WTC11 (cell line): ENCODE results near the gene FNDC3A. TPM values are rescaled to one million over a fixed set of nuclear protein-coding genes. Genes with fewer than 3 reads are reported as not detected.
A peak's percentile ranks its signal among the peaks of the same experiment; 100 is the strongest.

Source experiments
- ATAC-seq: fragments of 200-7000 bp; cut with Tn5 transposase; 2 replicates; pipeline ENCODE4 v1.10.0; 2021; ENCODE audit warnings: mild to moderate bottlenecking, moderate library complexity
- CTCF ChIA-PET: fragments of 300-600 bp; sonication (Branson Sonifier 250); formaldehyde crosslinking; loops from one replicate; lab custom pipeline; 2021; ENCODE audit warnings: antibody characterized with exemption; lab: Charles Lee
- POLR2A ChIA-PET: fragments of 350-600 bp; sonication (Branson Sonifier 250); formaldehyde crosslinking; loops from one replicate; lab custom pipeline; 2021; ENCODE audit warnings: antibody characterized with exemption; lab: Charles Lee
- DNase-seq: peaks from one replicate; pipeline ENCODE4 v3.0.0; 2021; ENCODE audit warnings: low spot score
- H3K27ac Mint-ChIP-seq: 2 replicates; pipeline ENCODE4 v1.8.0; 2021; ENCODE audit warnings: mixed read lengths
- H3K27me3 Mint-ChIP-seq: 2 replicates; pipeline ENCODE4 v1.8.0; 2021; ENCODE audit warnings: low read depth, mild to moderate bottlenecking, moderate library complexity, mixed read lengths
- H3K36me3 Mint-ChIP-seq: 2 replicates; pipeline ENCODE4 v1.8.0; 2021; ENCODE audit warnings: mixed read lengths
- H3K4me1 Mint-ChIP-seq: 2 replicates; pipeline ENCODE4 v1.8.0; 2022; ENCODE audit warnings: mixed read lengths
- H3K4me3 Mint-ChIP-seq: 2 replicates; pipeline ENCODE4 v1.8.0; 2021; ENCODE audit warnings: mild to moderate bottlenecking, moderate library complexity, mixed read lengths
- H3K9me3 Mint-ChIP-seq: 2 replicates; pipeline ENCODE4 v1.8.0; 2021; ENCODE audit warnings: mixed read lengths
- CBFB ChIP-seq: sonication (generic); formaldehyde crosslinking; IDR thresholded peaks from 2 replicates; pipeline ENCODE4 v1.8.1; 2022; ENCODE audit warnings: mild to moderate bottlenecking, low read depth, missing genetic modification reagents
- ETV6 ChIP-seq: sonication (generic); formaldehyde crosslinking; IDR thresholded peaks from 2 replicates; pipeline ENCODE4 v1.8.1; 2022; ENCODE audit warnings: mild to moderate bottlenecking, missing genetic modification reagents
- FOXP1 ChIP-seq: sonication (generic); formaldehyde crosslinking; IDR thresholded peaks from 2 replicates; pipeline ENCODE4 v1.8.0; 2022; ENCODE audit warnings: missing genetic modification reagents, mild to moderate bottlenecking, moderate library complexity, borderline replicate concordance
- IRF2 ChIP-seq: sonication (generic); formaldehyde crosslinking; IDR thresholded peaks from 2 replicates; pipeline ENCODE4 v1.8.0; 2022; ENCODE audit warnings: low read depth, missing genetic modification reagents, borderline replicate concordance
- JUN ChIP-seq: sonication (generic); formaldehyde crosslinking; IDR thresholded peaks from 2 replicates; pipeline ENCODE4 v1.8.0; 2023; ENCODE audit warnings: mild to moderate bottlenecking, missing genetic modification reagents
- MYBL2 ChIP-seq: sonication (generic); formaldehyde crosslinking; IDR thresholded peaks from 2 replicates; pipeline ENCODE4 v1.8.1; 2023; ENCODE audit warnings: mild to moderate bottlenecking, moderate library complexity, missing genetic modification reagents
- NFYB ChIP-seq: sonication (generic); formaldehyde crosslinking; conservative IDR thresholded peaks from 2 replicates; pipeline ENCODE4 v1.8.0; 2022; ENCODE audit warnings: low read depth, missing genetic modification reagents
- NR1H2 ChIP-seq: sonication (generic); formaldehyde crosslinking; IDR thresholded peaks from 2 replicates; pipeline ENCODE4 v1.9.0; 2021; ENCODE audit warnings: mild to moderate bottlenecking, moderate library complexity, missing genetic modification reagents
- OVOL2 ChIP-seq: fragments of 250-450 bp; sonication (Bioruptor Pico); IDR thresholded peaks from 2 replicates; pipeline ENCODE4 v1.9.0; 2021; ENCODE audit warnings: mild to moderate bottlenecking, borderline replicate concordance
- RORB ChIP-seq: fragments of 250-450 bp; sonication (Bioruptor Pico); IDR thresholded peaks from 2 replicates; pipeline ENCODE4 v1.9.0; 2021; ENCODE audit warnings: mild to moderate bottlenecking
- SP1 ChIP-seq: sonication (generic); formaldehyde crosslinking; conservative IDR thresholded peaks from 2 replicates; pipeline ENCODE4 v1.8.1; 2022; ENCODE audit warnings: missing genetic modification reagents
- TEAD4 ChIP-seq: sonication (generic); formaldehyde crosslinking; IDR thresholded peaks from 2 replicates; pipeline ENCODE4 v1.8.0; 2022; ENCODE audit warnings: mild to moderate bottlenecking, missing genetic modification reagents
- ZNF138 ChIP-seq: sonication (generic); formaldehyde crosslinking; conservative IDR thresholded peaks from 2 replicates; pipeline ENCODE4 v1.8.1; 2022; ENCODE audit warnings: mild to moderate bottlenecking, moderate library complexity, missing genetic modification reagents
- ZNF219 ChIP-seq: sonication (generic); formaldehyde crosslinking; IDR thresholded peaks from 2 replicates; pipeline ENCODE4 v1.8.0; 2023; ENCODE audit warnings: missing genetic modification reagents, mild to moderate bottlenecking, borderline replicate concordance
- total RNA-seq: library from RNA; stranded (reverse); gene quantifications from 3 replicates; pipeline ENCODE4 v1.2.3, GENCODE V29; 2021
- TF ChIP-seq, protein P1 (sequence below): sonication (generic); formaldehyde crosslinking; IDR thresholded peaks from 2 replicates; pipeline ENCODE4 v1.8.1; 2023; ENCODE audit warnings: mild to moderate bottlenecking, missing genetic modification reagents, moderate library complexity
- TF ChIP-seq, protein P2 (sequence below): sonication (generic); formaldehyde crosslinking; IDR thresholded peaks from 2 replicates; pipeline ENCODE4 v1.8.0; 2022; ENCODE audit warnings: mild to moderate bottlenecking, missing genetic modification reagents
- TF ChIP-seq, protein P3 (sequence below): fragments of 250-450 bp; sonication (Bioruptor Pico); IDR thresholded peaks from 2 replicates; pipeline ENCODE4 v1.9.0; 2021; ENCODE audit warnings: mild to moderate bottlenecking
- TF ChIP-seq, protein P4 (sequence below): sonication (generic); formaldehyde crosslinking; IDR thresholded peaks from 2 replicates; pipeline ENCODE4 v1.8.0; 2022; ENCODE audit warnings: mild to moderate bottlenecking, missing genetic modification reagents
- TF ChIP-seq, protein P5 (sequence below): sonication (generic); formaldehyde crosslinking; conservative IDR thresholded peaks from 2 replicates; pipeline ENCODE4 v1.8.1; 2022; ENCODE audit warnings: mild to moderate bottlenecking, missing genetic modification reagents
- TF ChIP-seq, protein P6 (sequence below): sonication (generic); formaldehyde crosslinking; IDR thresholded peaks from 2 replicates; pipeline ENCODE4 v1.8.1; 2023; ENCODE audit warnings: mild to moderate bottlenecking, missing genetic modification reagents
- TF ChIP-seq, protein P7 (sequence below): fragments of 250-450 bp; sonication (Bioruptor Pico); conservative IDR thresholded peaks from 2 replicates; pipeline ENCODE4 v1.9.0; 2021; ENCODE audit warnings: mild to moderate bottlenecking

FNDC3A gene
- total RNA-seq, 1 experiment from 2014 or later = 24.8 TPM

DNA sequence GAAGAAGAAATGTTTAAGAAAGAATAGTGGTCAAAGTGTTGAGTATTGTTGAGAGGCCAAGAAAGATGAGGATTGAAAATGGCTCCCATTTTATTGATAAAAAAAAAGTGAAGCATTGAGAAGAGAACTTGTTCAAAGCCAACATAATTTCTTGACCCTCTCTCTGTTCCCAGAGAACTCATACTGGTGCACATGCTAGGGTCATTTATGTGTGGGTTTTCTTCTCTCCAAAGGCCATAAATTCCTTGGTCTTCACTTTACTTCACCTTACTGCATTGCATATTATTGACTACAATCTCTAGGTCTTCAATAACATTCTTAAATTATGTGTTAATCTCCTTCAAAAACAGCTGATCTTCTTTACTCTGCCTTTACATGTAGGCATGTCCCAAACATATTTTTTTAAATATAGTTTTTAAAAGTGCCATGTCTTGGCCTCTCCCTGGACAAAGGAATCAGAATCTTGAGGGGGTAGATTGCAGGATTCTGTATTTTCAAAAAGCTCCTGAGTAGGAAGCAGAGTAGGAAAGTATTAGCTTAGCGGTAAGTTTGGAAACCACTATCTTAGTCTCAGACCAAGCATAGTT lies 1.8 kb upstream of the FNDC3A start (continued):
- TF ChIP-seq, protein P1, sequence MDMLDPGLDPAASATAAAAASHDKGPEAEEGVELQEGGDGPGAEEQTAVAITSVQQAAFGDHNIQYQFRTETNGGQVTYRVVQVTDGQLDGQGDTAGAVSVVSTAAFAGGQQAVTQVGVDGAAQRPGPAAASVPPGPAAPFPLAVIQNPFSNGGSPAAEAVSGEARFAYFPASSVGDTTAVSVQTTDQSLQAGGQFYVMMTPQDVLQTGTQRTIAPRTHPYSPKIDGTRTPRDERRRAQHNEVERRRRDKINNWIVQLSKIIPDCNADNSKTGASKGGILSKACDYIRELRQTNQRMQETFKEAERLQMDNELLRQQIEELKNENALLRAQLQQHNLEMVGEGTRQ (CRISPR knock-in tag) = no peak
- TF ChIP-seq, protein P2, sequence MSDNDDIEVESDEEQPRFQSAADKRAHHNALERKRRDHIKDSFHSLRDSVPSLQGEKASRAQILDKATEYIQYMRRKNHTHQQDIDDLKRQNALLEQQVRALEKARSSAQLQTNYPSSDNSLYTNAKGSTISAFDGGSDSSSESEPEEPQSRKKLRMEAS = no peak
- no peak for TF ChIP-seq JUN
- TF ChIP-seq RORB = no peak

DNA sequence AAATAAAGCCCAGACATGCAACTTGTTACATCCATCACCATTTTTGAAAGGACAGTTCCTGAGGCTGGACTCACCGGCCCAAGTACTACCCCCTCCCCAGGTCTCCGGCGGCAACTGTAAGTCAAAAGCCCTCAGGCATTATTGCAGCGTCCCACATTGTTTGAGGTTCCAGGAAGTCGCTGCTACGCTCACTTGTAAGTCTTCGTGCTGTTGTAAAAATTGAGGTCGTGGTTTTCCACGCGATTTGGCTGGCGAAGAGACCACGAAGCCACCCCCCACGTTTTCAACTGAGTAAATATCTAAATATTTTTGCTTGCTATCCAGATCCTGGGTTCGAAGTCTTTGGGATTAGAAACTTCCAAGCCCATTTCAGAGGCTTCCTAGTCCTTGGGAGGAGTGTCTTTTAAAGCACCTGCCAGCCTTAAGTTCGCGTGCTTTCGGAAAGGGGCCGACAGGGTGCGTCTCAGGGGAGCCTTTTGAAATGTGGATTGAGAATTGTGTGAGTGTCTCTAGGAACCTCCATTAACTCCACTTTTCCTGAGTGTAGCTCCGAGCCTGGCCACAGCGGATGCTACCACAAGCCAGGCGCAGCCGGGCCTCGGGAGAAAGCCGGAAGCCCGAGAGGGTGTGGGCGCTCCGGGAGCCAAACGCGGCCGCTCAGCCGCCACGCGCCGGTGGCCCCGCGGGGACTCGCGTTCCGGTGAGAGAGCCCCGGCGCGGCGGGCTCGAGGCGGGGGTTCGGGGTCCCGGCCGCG lies 434 bp upstream of the FNDC3A start:
- POLR2A ChIA-PET = no interaction called here

DNA sequence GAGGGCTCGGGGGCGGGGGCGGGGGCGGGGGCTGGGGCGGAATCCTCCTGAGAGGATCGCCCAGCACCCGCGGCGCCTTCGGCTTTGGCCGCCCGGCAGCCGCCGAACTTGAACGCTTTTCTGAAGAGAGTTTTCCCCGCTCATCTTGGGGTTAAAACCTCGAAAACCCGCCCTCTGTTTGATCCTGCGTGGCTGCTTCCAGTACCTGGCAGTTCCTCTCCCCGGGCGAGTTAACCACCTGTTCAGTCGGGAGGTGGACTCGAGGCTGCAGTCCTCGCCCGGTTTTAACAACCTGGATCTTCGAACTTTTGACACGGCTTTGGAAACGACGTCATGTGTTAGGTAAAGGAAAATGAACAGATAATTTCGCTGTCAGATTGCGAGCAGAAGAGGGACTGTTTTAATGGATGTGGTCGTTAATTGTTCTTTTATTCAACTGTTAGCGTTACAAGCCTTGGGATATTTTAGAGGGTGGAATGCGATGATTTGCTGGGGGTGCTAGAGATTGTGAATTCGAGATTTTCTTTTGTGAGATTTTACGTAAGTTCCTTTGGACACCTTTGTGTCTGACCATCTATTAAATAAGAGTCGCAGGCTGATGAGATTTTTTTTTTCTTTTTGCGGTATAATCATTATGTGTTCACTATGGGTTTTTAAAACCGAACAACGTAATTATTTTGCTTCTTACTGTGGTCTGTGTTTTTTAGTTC lies 1.0 kb downstream of the FNDC3A start:
- H3K4me1 Mint-ChIP-seq = peaks cover 47% of the 10 kb centered on the region
- peak overlapping the region; percentile 87 for H3K4me3 Mint-ChIP-seq
- peaks cover 13% of the 10 kb centered on the region for H3K9me3 Mint-ChIP-seq
- H3K27me3 Mint-ChIP-seq = peaks cover 3% of the 10 kb centered on the region; the same call in 1 of the 2 replicates
- peaks cover 10% of the 10 kb centered on the region for H3K36me3 Mint-ChIP-seq
- ChIA-PET POLR2A (interaction anchor here (0.6 to 1.3 kb wide), 2 partner anchors 103 to 214 kb away, joined by 3 read pairs; no protein-coding TSS in a partner anchor), CTCF (no interaction called here)
- H3K27ac Mint-ChIP-seq = peak overlapping the region; percentile 90
- ATAC-seq (no peak), DNase-seq (no peak)
- TF ChIP-seq FOXP1 (CRISPR knock-in tag) (no peak), SP1 (no peak; the same call in 1 of the 2 replicates), ZNF219 (CRISPR knock-in tag) (no peak), NR1H2 (CRISPR knock-in tag) (no peak), MYBL2 (CRISPR knock-in tag) (no peak)
- TF ChIP-seq, protein P3, sequence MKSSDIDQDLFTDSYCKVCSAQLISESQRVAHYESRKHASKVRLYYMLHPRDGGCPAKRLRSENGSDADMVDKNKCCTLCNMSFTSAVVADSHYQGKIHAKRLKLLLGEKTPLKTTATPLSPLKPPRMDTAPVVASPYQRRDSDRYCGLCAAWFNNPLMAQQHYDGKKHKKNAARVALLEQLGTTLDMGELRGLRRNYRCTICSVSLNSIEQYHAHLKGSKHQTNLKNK (CRISPR knock-in tag) = no peak
- TF ChIP-seq, protein P4, sequence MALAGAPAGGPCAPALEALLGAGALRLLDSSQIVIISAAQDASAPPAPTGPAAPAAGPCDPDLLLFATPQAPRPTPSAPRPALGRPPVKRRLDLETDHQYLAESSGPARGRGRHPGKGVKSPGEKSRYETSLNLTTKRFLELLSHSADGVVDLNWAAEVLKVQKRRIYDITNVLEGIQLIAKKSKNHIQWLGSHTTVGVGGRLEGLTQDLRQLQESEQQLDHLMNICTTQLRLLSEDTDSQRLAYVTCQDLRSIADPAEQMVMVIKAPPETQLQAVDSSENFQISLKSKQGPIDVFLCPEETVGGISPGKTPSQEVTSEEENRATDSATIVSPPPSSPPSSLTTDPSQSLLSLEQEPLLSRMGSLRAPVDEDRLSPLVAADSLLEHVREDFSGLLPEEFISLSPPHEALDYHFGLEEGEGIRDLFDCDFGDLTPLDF (CRISPR knock-in tag) = no peak
- TF ChIP-seq, protein P5, sequence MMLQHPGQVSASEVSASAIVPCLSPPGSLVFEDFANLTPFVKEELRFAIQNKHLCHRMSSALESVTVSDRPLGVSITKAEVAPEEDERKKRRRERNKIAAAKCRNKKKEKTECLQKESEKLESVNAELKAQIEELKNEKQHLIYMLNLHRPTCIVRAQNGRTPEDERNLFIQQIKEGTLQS = no peak

More for the DNA sequence above, 434 bp upstream of the FNDC3A start:
- TF ChIP-seq CBFB (CRISPR knock-in tag) (0 out of 2 replicates have a peak, but pooled peaks have one; percentile 15), OVOL2 (CRISPR knock-in tag) (no peak), JUN (0 out of 2 replicates have a peak, but pooled peaks have one; percentile 44), ETV6 (CRISPR knock-in tag) (peak; percentile 29; the same call in 1 of the 2 replicates), NFYB (CRISPR knock-in tag) (no peak), ZNF138 (no peak), TEAD4 (CRISPR knock-in tag) (no peak), IRF2 (CRISPR knock-in tag) (no peak)
- TF ChIP-seq, protein P6, sequence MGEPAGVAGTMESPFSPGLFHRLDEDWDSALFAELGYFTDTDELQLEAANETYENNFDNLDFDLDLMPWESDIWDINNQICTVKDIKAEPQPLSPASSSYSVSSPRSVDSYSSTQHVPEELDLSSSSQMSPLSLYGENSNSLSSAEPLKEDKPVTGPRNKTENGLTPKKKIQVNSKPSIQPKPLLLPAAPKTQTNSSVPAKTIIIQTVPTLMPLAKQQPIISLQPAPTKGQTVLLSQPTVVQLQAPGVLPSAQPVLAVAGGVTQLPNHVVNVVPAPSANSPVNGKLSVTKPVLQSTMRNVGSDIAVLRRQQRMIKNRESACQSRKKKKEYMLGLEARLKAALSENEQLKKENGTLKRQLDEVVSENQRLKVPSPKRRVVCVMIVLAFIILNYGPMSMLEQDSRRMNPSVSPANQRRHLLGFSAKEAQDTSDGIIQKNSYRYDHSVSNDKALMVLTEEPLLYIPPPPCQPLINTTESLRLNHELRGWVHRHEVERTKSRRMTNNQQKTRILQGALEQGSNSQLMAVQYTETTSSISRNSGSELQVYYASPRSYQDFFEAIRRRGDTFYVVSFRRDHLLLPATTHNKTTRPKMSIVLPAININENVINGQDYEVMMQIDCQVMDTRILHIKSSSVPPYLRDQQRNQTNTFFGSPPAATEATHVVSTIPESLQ (CRISPR knock-in tag) = no peak
- TF ChIP-seq, protein P2 = peak; percentile 35; the same call in 1 of the 2 replicates
- TF ChIP-seq, protein P7, sequence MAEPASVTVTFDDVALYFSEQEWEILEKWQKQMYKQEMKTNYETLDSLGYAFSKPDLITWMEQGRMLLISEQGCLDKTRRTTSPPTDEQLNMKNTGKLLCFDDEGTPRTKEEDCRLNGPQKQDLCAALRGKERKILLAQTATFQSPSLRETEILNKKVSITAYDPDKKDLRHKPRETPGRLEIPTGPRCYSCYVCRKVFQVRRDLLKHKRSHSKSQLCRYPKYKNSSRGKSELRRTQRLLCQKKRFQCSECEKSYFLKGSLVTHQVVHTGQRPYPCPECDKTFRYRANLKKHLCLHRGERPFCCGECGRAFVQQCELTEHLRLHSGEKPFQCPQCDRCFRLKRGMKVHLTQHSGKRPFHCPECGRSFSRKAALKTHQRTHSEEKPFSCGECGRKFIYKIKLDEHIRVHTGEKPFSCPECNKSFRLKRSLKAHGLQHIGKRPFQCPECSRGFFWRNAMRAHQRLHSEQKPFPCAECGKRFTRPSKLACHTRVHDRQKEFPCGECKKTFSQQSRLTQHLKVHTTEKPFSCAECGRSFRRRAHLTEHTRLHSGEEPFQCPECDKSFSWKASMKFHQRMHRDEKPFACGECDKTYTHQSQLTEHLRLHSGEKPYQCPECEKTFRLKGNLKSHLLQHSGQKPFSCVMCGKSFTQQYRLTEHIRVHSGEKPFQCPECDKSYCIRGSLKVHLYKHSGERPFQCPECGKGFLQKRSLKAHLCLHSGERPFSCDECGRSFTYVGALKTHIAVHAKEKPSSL = no peak
- DNase-seq (peak; percentile 56), ATAC-seq (peak; percentile 38)
- Mint-ChIP-seq H3K36me3 (peaks cover 10% of the 10 kb centered on the region), H3K27me3 (peaks cover 3% of the 10 kb centered on the region; the same call in 1 of the 2 replicates), H3K27ac (peak overlapping the region; percentile 94), H3K4me1 (peaks cover 35% of the 10 kb centered on the region), H3K9me3 (peaks cover 13% of the 10 kb centered on the region), H3K4me3 (peak overlapping the region; percentile 87)
- CTCF ChIA-PET = no interaction called here
